CD4-positive, alpha-beta T cell treated with Interferon alpha-2 for 1 hour (primary cell): ENCODE measurements around the gene CDH2.

ENCODE experiments used
- DNase-seq, 2 donors: peaks; one replicate each; pipeline ENCODE4 v3.0.0-alpha.2; 2020 to 2022

Gene CDH2

DNA sequence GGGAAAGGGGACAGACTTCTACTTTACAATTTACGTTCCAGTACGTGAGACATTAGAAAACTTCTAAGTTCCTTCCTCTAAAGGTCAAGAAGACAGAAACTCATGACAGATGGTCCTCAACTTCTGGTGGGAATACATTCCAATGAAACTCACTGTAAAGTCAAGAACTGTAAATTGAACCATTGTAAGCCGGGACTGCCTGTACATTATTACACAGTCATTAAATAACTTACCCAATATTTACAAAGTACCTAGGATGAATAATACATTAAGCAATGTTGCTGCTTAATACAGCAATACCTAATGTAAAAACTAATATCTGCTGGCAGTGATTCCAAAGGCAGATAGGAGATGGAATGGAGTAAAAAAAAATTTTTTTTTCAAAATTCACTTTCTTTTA is 51.9 kb downstream of the CDH2 start:
- DNase-seq, result no peak

DNA sequence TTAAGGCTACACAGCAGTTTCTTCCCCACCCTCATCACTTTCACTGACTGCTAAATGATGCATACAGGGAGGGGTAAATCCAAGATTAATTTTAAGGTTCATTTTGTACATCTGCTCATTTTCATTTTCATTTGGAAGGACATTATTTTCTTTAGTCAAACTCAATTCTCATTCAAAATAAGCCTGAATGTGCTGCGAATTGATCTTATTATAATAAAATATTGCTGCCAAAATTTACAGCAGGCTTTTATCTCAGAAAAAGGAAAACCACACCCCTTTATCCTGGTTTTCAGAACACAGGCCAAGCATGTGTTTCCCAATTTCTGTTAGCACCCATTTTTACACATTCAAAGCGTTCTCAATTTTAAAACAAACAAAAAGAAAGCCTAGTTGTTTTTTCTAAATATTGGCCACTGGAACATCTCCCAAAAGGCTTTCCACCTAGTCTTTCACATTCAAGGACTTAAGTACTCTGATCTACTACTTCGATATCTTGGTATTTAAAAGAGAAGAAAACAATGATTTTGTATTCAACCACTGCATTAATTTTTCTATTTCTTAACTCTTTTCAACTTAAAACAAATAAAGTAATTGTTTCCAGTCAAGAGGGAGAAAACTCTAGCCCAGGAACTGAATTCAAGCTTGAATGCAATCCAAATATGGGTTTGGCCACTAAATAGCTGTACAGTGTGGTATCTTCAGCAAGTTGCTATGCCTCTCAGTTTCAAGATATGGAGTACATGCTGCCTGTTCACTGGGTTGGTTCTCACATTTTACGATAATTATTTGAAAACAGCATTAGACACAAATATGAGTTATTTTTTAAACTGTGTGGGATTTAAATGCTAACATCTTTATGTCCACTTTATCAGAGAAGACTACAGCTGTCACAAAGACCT is 52.5 kb downstream of the CDH2 start:
- no peak for DNase-seq

GRCh38 chr18:28123401-28124030 is 53.4 kb downstream of the CDH2 start:
- no peak for DNase-seq

DNA sequence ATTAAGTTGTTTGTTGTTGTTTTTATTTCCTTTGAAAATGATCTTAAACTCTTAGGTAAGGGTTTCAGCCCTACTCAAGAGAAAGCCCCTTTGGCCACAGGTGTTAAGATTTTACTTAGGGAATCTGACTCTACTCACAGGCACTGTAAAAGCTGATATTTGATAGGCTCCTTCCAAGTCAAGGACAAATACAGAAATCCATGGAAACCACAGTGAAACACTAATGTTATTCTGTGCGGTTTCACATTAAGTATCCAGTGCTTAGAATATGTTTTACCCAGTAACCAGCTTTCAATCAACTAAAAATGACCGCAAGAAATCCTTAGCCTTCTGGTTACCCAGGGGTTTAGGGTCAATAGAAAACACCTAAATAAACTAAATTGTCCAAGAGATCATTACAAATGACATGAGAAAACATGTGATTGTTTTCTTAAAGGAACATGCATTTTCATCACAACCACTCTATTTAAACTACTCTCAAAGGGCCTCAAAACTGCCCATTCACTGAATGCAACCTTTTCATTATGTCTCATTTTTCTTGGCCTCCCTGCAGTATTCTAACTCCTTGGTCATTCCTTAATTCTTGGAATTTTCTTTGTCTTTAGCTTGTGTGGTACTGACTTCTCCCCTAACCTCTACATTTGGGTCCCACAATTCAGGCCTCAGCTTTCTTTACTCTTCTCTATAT is 56.0 kb downstream of the CDH2 start:
- no peak for DNase-seq

DNA sequence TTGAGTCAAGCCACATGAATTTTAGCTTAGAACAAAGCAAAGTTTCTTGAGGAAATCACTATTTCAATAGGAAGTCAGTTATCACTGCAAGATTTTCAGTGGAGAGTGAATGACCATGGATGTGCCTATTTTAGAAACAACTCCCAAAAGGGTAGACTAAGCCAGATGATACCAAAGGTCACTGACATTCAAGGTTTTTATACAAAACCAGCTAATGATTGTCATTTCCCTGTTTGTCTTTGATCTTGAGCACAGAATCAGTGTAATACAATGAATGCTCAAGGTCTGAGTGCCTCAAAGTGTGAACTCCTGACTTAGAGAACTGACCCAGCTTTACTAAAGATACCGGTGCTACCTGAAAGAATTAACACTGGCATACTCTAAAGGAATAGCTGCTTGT is 60.5 kb downstream of the CDH2 start:
- DNase-seq, result no peak

- DNase-seq, result no peak
Measured at GRCh38 chr18:28115149-28115550, 61.8 kb downstream of the CDH2 start.

DNA sequence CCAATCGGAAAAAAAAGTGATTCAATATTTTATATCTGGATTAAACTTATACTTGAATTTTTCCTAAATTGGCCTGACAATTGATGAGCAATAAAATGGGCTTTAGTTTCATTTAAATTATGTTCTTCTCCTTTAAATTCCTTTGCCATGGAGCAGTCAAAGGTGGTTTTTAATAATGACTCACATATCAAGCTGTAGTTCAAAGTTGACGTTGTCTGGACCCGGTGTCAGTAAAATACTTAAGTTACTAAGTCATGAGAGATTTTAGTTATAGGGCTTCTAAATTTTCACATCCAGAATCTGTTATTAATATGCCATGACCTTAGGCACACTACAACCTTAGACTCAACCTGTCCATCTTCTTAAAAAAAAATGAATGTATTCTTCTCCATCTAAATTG is 62.5 kb downstream of the CDH2 start:
- DNase-seq, result no peak

GRCh38 chr18:28113271-28114029 is 63.5 kb downstream of the CDH2 start:
- DNase-seq, result no peak

DNA sequence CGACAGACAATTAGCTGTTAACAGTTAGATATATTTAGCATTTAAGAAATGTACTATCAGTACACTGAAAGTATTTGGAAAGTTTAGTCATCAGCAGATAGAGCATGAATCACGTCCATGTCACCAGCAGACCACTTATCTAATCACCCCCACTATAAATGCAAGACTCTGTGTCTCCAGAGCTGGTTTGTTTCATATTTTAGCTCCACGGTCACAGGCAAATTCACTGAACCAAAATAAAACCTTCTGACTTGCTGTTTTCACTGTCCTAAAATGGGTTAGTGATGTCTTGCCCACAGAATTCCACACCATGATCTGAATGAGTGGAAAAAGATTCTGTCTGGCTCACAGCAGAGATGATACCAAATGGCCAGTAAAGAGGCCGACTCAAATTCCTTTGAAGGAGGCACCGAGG is 64.9 kb downstream of the CDH2 start:
- no peak for DNase-seq

DNA sequence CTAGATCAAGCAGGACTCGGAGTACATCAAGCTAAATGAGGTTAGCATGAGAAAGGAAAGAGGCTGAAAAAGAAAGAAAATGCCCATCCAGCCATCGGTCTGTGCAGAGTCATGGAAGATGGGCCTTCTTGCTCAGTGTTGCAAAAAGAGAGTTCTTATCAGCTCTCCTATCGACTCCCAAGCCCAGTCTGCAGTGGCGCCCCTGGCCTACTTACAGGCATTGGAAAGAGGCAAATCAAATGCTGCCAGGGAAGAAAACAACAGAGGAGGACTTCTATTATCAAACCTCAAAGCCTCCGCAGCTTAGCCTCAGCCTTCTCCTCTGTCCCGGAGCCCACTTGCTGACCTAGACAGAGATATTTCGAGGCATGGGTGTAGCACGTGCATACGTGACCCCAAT is 66.0 kb downstream of the CDH2 start:
- DNase-seq, result no peak

- DNase-seq, result no peak
Measured at GRCh38 chr18:28109781-28110560, 67.0 kb downstream of the CDH2 start.

GRCh38 chr18:28108814-28109213 is 68.1 kb downstream of the CDH2 start:
- DNase-seq, result no peak

GRCh38 chr18:28108254-28108653 is 68.7 kb downstream of the CDH2 start:
- no peak for DNase-seq

- DNase-seq, result no peak
Measured at GRCh38 chr18:28099237-28099636, 77.7 kb downstream of the CDH2 start.

- DNase-seq, result no peak
Measured at GRCh38 chr18:28095631-28096030, 81.3 kb downstream of the CDH2 start.

DNA sequence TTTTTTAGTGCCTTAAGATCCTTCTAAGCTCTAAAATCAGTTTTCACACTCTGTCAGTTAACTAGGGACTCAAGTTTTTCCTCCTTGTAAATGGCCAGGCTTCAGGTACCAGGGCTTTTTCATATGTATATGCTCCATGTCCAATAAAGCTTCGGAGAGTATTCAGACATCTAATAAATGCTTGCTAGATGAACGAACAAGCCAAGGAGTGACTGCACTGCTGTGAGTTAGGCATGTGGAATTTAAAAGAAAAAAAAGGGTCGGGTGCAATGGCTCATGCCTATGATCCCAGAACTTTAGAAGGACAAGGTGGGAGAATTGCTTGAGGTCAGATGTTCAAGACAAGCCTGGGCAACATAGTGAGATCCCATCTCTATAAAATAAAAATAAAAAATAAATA is 81.9 kb downstream of the CDH2 start:
- no peak for DNase-seq

GRCh38 chr18:28091197-28091596 is 85.7 kb downstream of the CDH2 start:
- DNase-seq, result no peak

DNA sequence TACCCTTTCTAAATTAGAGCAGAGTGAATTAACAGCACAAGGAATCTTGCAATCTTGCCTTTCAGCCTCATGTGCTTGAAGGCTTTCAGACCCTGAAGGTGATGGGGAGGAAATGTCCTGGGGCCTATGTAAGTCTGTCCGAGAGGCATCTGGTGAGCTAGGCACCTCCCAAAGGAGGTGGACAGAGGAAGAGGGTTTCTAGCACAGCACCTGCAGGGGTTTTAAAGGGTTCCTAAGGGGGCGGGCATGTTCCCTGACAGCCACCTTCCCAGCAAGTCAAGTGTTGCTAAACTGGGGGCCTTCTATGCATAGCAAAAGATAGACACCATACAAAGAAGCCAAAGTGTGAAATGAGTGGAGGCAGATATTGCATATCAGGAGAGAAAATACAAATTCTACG is 88.5 kb downstream of the CDH2 start:
- DNase-seq, result no peak

GRCh38 chr18:28086670-28087552 is 90.0 kb downstream of the CDH2 start:
- DNase-seq, result no peak

DNA sequence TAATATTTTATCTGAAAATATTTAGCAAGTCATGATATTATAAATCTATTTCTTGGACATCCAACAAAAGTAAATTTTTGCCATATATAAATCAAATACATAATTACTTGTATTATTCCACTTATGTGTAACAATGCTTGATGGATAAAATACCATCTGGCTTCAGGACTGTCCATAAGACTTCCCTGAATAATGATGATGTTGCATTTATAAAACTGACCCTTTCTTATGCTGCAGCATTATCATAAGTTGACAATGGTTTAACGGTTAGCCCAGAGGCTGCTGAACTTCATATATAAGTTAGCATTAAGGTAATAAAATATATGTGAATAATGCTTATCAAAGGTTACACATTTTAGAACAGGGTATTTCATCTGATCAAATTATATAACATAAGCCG is 95.4 kb downstream of the CDH2 start:
- no peak for DNase-seq

DNA sequence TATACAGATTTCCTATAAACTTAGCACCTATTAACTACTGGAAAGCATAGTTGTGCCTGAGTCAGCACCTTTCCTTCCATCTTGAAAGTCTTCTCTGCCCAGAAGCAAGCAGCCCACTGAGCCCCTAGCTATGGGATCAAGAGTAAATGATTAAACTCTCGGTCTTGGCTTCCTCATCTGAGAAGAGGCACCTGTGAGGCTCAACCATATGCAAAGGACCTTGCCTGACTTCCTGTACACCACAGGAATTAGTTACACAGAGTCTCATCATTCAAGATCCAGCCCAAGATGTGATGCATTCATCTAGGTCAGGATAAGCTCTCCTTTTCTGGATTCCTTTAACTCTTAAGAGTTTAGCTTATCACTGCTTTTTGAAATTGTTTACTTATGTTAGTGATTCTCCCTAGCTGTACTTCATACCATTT is 96.0 kb downstream of the CDH2 start:
- DNase-seq, result no peak
